GM10847 (cell line): ENCODE results near the gene SH3BP5.

Experiments used
- POLR2A ChIP-seq: IDR thresholded peaks from 2 replicates; pipeline ENCODE4 v1.6.1; 2011; ENCODE audit not compliant: insufficient read length; ENCODE audit errors: extremely low read depth

SH3BP5 gene

DNA sequence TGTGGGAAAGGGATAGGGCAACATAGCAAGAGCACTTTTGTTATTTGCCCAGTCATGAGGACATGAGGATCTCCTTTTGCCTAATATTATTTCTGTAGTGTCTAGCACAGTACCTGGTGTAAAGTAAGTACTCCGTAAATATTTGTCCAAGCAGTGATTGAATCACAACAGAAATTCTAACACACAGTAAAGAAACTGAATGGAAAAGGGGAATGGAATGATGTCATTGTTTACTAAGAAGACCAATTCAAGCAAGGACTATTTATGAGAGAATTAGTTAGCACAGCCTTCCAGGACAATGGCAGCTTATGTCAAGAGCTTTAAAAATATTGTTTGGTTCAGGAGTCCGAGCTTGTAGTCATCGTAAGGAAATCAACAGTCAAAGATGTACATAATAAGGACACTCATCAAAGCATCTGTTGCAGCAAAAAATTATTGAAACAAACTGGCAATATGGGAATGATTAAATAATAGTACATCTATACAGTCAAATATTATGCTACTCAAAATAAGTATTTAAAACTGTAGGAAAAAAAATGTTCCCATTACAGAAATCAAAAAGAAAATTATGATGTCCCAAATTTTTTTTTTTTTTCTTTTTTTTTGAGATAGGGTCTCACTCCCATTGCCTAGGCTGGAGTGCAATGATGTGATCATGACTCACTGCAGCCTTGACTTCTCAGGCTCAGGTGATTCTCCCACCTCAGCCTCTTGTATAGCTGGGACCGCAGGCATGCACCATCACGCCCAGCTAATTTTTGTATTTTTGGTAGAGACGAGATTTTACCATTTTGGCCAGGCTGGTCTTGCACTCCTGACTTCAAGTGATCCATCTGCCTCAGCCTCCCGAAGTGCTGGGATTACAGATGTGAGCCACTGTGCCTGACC lies 108.5 kb downstream of the SH3BP5 start:
- no peak for TF ChIP-seq POLR2A

DNA sequence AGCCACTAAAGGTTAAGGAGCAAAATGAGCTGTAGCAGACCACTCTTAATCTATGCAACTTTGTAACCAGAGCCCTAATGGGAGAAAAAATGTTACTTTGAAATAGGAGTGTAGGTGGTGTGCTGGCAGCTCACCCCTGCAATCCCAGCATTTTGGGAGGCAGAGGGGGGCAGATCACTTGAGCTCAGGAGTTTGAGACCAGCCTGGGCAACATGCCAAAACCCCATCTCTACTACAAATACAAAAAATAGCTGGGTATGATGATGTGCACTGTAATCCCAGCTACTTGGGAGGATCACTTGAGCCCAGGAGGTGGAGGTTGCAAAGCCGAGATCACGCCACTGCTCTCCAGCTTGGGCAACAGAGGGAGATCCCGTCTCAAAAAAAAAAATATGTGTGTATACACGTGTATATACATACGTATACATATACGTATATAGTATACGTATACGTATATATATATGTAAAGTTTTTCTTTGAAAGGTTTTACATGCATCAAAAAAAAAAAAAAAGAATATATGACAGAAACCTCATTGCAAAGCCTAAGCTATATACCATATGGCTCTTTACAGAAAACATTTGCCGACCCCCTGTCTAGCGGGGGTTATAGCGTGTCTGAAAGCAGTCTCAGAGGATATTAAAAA lies 110.7 kb downstream of the SH3BP5 start:
- no peak for TF ChIP-seq POLR2A

DNA sequence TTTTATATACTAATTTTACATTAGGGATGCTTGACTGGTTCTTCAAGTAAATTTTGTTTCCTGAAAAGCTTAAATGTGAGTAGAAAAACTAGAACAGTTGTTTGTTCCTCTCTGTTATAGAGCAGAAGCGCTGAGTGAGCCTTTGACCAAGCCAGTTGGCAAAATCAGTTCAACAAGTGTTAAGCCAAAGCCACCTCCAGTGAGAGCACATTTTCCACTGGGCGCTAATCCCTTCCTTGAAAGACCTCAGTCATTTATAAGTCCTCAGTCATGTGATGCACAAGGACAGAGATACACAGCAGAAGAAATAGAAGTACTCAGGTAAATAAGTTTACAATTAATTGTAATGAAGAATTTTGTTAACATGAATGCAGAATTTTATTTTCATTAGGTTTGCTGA lies 111.7 kb downstream of the SH3BP5 start:
- no peak for TF ChIP-seq POLR2A

DNA sequence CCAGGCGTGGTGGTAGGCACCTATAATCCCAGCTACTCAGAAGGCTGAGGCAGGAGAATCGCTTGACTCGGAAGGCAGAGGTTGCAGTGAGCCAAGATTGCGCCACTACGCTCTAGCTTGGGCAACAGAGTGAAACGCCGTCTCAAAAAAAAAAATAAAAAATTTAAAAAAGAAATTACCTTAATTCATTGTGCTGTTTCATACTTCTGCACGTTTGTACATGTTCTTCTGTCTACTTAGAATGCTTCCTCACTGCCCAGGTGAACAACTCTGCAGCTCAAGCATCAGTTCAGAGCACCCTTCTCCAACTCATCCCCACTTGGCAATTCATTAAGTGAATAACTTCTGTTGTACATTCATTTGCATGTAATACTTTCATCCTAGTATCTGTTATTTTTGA lies 112.3 kb downstream of the SH3BP5 start:
- no peak for TF ChIP-seq POLR2A

DNA sequence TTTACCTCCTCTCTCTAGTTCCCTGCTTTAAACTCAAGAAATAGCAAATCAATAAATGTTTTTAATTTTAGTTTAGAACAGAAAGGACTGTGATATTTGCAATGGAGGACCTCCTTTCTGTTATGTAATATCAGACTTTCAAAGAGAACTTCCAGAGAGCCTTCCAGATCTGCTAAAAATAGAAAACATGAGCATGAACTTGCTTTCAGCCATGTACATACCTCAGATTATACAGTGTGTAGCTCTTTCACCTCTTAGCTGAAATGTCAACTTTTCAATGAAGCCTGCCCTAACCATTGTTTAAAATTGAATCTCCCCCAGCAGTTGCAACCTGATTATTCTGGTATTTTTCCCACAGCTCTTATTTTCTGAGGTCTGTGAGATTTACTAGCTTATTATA lies 113.7 kb downstream of the SH3BP5 start:
- no peak for TF ChIP-seq POLR2A

DNA sequence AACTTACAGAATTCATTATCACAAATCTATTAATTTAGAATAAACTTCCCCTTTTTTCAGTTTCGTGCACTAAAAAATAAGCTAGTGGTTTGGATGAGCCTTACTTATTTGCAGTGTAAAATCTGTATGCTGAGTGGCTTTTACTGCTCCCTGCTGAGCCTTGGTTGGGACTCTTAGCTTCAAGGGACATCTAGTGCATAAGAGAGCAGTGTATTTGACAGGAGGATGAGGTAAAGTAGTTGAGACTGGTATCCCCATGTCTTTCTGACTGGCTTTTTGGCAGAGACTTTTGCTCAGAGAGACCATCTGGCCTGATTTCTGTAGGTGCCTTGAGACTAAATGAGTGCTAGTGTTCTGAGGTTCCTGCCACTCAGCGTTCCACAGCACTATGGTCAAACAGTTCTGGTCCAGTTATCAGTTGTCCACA lies 114.5 kb downstream of the SH3BP5 start:
- TF ChIP-seq POLR2A: no peak

DNA sequence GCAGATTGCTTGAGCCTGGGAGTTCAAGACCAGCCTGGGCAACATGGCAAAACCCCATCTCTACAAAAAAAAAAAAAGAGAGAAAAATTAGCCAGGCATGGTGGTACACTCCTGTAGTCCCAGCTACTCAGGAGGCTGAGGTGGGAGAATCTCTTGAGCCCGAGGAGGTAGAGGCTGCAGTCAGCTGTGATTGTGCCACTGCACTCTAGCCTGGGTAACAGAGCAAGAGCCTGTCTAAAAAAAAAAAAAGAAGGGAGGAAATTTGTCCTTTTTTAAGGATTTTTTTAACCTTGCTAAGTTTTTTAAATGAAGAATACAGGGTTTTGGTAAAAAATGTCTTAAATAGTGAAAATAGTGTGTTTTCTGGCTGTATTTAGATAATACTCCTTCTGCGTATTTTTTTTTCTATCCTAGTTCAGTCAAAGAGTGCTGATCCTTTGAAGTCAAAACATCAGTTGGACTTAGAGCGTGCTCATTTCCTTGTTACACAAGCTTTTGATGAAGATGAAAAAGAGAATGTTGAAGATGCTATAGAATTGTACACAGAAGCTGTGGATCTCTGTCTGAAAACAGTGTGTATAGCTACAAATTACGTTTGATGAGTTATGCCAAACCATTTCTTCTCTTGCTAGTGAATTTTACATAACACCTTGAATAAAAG lies 115.2 kb downstream of the SH3BP5 start:
- TF ChIP-seq POLR2A: no peak

DNA sequence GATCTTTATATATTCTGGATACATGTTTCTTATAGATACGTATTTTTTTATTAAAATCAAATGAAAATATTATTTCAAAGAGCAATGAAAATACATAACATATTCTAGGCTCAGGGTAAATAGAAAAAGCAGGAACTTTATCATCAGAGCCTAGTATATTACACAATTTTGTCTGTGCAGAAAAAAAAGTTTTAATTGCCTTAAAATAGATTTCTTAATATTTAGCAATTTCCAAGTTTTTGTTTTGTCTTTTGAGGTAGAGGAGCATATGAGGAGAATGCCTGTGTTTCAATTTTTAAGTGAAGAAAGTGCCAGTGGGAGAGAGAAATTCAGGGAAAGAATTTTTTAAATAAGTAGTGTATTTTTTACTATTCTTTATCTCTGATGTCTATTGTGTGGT lies 115.9 kb downstream of the SH3BP5 start:
- no peak for TF ChIP-seq POLR2A

DNA sequence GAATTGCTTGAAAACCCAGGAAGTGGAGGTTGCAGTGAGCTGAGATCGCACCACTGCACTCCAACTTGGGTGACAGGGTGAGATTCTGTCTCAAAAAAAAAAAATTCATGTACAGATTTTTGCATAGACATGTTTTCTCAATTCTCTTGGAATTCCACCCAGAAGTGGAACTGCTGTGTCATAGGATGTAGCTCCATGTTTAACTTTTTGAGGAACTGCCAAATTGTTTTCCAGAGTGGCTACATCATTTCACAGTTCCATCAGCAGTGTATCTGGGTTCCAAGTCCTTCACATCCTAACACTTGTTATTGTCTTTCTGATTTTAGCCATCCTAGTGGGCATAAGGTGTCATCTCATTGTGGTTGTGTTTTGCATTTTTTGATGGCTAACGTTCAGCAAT lies 116.4 kb downstream of the SH3BP5 start:
- TF ChIP-seq POLR2A: no peak

DNA sequence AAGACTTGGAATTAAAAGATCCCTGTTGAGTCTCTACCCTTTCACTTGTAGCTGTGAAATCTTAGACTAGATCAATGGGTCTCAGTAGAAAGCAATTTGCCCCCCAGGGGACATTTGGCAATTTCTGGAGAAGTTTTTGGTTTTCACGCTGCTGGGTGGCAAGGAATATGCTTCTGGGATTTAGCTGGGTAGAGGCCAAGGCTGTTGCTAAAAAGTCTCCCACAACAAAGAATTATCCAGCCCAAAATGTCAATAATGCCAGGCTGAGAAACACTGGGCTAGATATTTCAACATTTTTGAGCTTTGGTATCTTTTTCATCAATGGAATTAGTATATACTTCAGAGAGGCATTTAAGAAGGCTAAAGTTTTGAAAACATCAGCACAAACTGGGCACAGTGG lies 117.6 kb downstream of the SH3BP5 start:
- no peak for TF ChIP-seq POLR2A

DNA sequence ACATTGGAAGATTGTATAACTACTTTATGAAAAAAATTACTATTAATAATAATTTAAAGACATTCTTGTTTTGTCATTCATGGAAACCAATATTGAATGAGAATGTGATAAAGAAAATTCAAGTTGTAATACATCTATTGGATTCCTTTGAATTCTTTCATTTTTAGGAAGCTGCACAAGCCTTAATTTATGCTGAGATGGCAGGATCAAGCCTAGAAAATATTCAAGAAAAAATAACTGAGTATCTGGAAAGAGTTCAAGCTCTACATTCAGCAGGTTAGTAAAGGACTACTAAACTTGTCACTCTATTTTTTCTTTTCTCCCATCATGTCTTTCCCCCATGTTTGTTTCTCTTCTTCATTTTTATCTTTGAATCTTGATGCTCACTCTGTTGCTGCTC lies 120.4 kb downstream of the SH3BP5 start:
- TF ChIP-seq POLR2A: no peak

DNA sequence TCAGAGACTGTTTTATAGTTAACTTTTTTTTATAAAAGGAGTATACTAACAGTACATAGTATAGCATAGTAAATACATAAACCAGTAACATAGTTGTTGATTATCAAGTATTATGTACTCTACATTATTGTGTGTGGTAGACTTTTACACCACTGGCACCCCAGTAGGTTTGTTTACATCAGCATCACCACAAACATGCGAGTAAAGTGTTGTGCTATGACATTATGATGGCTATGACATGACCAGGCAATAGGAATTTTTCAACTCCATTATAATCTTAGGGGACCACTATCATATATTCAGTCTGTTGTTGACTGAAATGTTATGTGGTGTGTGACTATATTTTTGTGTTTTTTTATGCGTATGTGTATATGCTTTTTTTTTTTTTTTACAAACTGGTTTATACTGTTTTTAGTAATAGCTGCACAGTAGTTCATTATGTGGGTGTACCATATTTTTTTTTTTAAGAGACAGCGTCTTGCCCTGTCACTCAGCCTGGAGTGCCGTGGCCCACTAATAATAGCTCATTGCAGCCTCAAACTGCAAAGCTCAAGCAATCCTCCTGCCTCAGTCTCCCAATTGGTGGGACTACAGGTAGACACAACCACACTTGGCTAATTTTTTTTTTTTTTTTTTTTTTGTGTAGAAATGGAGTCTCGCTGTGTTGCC lies 124.4 kb downstream of the SH3BP5 start:
- TF ChIP-seq POLR2A: no peak

DNA sequence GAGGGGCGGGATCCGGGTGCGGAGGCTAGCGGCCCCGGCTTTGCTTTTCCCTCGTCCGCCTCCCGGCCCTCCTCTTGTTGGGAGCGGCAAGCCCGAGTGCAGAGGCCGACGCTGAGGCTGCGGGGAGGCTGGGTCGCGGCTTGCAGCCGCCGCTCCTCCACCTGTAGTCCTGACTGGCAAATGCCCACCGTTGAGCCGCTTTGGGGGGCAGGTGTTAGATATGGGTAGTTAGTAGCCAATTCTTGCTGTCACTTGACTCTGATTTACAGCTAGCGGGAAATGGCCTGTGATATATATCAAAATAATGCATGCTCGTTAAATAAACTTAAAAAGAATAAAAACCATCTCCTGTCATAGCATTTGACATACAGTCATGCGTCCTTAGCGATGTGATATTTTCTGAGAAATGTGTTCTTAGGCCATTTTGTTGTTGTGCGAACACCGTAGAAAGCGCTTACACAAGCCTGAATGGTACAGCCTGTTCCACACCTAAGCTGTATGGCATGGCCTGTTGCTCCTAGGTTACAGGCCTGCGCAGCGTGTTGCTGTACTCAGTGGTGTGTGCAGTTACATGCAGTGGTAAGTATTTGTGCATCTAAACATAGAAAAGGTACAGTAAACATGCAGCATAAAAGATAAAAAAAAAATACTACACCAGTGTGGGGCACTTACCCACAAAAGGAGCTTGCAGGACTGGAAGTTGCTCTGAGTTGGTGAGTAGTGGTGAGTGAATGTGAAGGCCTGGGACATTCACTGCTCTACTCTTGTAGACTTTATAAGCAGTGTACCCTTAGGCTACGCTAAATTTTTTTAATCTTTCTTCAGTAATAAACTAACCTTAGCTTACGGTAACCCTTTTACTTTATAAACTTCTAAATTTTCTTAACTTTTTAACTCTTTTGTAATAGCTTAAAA lies 125.5 kb downstream of the SH3BP5 start:
- TF ChIP-seq POLR2A: no peak

DNA sequence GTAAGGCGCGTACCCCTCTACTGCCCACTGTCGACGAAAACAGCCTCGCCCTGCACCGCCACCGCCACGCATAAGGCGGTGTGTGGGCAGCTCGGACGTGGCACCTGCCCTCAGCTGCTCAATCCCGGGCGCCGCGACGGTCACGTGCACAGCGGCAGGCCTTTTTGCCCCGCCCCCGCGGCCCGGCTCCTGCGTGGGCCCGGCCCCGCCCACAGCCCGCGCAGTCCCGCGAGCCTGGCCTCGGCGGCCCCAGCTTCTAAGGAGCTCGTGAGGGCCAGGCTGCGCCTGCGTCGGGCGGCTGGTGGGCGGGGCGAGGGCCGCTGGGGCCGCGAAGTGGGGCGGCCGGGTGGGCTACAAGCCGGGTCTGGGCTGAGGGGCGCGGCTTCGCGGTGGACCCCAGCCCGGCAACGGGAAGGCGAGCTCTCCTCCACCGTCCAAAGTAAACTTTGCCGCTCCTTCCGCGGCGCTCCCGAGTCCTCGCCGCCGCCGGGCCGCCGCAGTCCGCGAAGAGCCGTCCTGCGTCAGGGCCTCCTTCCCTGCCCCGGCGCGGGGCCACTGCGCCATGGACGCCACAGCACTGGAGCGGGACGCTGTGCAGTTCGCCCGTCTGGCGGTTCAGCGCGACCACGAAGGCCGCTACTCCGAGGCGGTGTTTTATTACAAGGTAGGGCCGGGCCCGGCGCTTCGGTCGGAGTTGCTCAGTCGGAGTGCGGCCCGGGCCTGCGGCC lies 126.3 kb downstream of the SH3BP5 start, which contains the start of gene CAPN7:
Gene CAPN7, plus strand, starts transcription at position 313 of the 728 bp plus-strand sequence. Its CDS starts 250 bp downstream, at position 563.
- peak; percentile 90 for TF ChIP-seq POLR2A
